HEK293 (cell line): ENCODE results near the gene SH2D1B.
A peak's percentile ranks its signal among the peaks of the same experiment; 100 is the strongest.

Source experiments
- BCL11B ChIP-seq: fragments of 450-650 bp; formaldehyde crosslinking; IDR thresholded peaks from 2 replicates; pipeline ENCODE4 v1.5.1; 2016; ENCODE audit warnings: low read depth, missing biosample characterization, missing genetic modification characterization
- CTCF ChIP-seq: fragments of 450-650 bp; formaldehyde crosslinking; IDR thresholded peaks from 2 replicates; pipeline ENCODE4 v1.5.1; 2016; ENCODE audit warnings: missing biosample characterization, missing genetic modification characterization
- GLIS1 ChIP-seq: fragments of 450-650 bp; formaldehyde crosslinking; IDR thresholded peaks from 2 replicates; pipeline ENCODE4 v1.5.1; 2016; ENCODE audit warnings: missing biosample characterization, missing genetic modification characterization
- GLIS2 ChIP-seq: fragments of 450-650 bp; formaldehyde crosslinking; IDR thresholded peaks from 2 replicates; pipeline ENCODE4 v1.5.1; 2016; ENCODE audit warnings: missing biosample characterization, missing genetic modification characterization
- HOXC10 ChIP-seq: sonication (generic); formaldehyde crosslinking; IDR thresholded peaks from 2 replicates; pipeline ENCODE4 v1.8.1; 2023; ENCODE audit warnings: mild to moderate bottlenecking, missing genetic modification reagents
- OVOL3 ChIP-seq: fragments of 450-650 bp; formaldehyde crosslinking; IDR thresholded peaks from 2 replicates; pipeline ENCODE4 v1.5.1; 2016; ENCODE audit warnings: missing biosample characterization, missing genetic modification characterization
- SP3 ChIP-seq: fragments of 450-650 bp; formaldehyde crosslinking; IDR thresholded peaks from 2 replicates; pipeline ENCODE4 v1.5.1; 2016; ENCODE audit warnings: missing biosample characterization, missing genetic modification characterization
- TCF7L2 ChIP-seq: IDR thresholded peaks from 2 replicates; pipeline ENCODE4 v1.6.1; 2011; ENCODE audit warnings: low read depth, mild to moderate bottlenecking, inconsistent platforms, low read length, moderate library complexity, borderline replicate concordance
- ZBTB49 ChIP-seq: fragments of 450-650 bp; formaldehyde crosslinking; IDR thresholded peaks from 2 replicates; pipeline ENCODE4 v1.5.1; 2016; ENCODE audit warnings: missing biosample characterization, missing genetic modification characterization, low read depth
- ZFP41 ChIP-seq: fragments of 450-650 bp; formaldehyde crosslinking; IDR thresholded peaks from 2 replicates; pipeline ENCODE4 v1.5.1; 2016; ENCODE audit warnings: missing biosample characterization, missing genetic modification characterization, borderline replicate concordance
- ZNF112 ChIP-seq: fragments of 450-650 bp; formaldehyde crosslinking; IDR thresholded peaks from 2 replicates; pipeline ENCODE4 v1.5.0; 2017; ENCODE audit warnings: missing biosample characterization, missing genetic modification characterization
- ZNF174 ChIP-seq: fragments of 450-650 bp; formaldehyde crosslinking; IDR thresholded peaks from 2 replicates; pipeline ENCODE4 v1.5.0; 2017; ENCODE audit warnings: missing biosample characterization, mild to moderate bottlenecking, missing genetic modification characterization
- ZNF175 ChIP-seq: fragments of 450-650 bp; formaldehyde crosslinking; IDR thresholded peaks from 2 replicates; pipeline ENCODE4 v1.5.1; 2016; ENCODE audit warnings: missing biosample characterization, missing genetic modification characterization
- ZNF202 ChIP-seq: fragments of 450-650 bp; formaldehyde crosslinking; IDR thresholded peaks from 2 replicates; pipeline ENCODE4 v1.5.1; 2016; ENCODE audit warnings: missing biosample characterization, missing genetic modification characterization, borderline replicate concordance
- ZNF223 ChIP-seq: fragments of 450-650 bp; formaldehyde crosslinking; IDR thresholded peaks from 2 replicates; pipeline ENCODE4 v1.5.1; 2016; ENCODE audit warnings: missing biosample characterization, missing genetic modification characterization
- ZNF24 ChIP-seq: fragments of 450-650 bp; formaldehyde crosslinking; IDR thresholded peaks from 2 replicates; pipeline ENCODE4 v1.5.1; 2016; ENCODE audit warnings: missing biosample characterization, missing genetic modification characterization
- ZNF394 ChIP-seq: fragments of 450-650 bp; formaldehyde crosslinking; IDR thresholded peaks from 2 replicates; pipeline ENCODE4 v1.5.1; 2016; ENCODE audit warnings: missing biosample characterization, missing genetic modification characterization, mild to moderate bottlenecking, moderate library complexity, borderline replicate concordance
- ZNF433 ChIP-seq: fragments of 450-650 bp; formaldehyde crosslinking; IDR thresholded peaks from 2 replicates; pipeline ENCODE4 v1.5.1; 2016; ENCODE audit warnings: missing biosample characterization, missing genetic modification characterization, low read depth
- ZNF473 ChIP-seq: fragments of 450-650 bp; formaldehyde crosslinking; IDR thresholded peaks from 2 replicates; pipeline ENCODE4 v1.5.1; 2017; ENCODE audit warnings: missing biosample characterization, missing genetic modification characterization
- ZNF513 ChIP-seq: fragments of 450-650 bp; IDR thresholded peaks from 2 replicates; pipeline ENCODE4 v1.5.1; 2018; ENCODE audit warnings: missing biosample characterization, missing genetic modification characterization
- ZNF548 ChIP-seq: fragments of 450-650 bp; formaldehyde crosslinking; IDR thresholded peaks from 2 replicates; pipeline ENCODE4 v1.5.1; 2016; ENCODE audit warnings: missing biosample characterization, missing genetic modification characterization
- ZNF600 ChIP-seq: fragments of 450-650 bp; formaldehyde crosslinking; IDR thresholded peaks from 2 replicates; pipeline ENCODE4 v1.5.1; 2016; ENCODE audit warnings: missing biosample characterization, missing genetic modification characterization
- ZNF792 ChIP-seq: fragments of 450-650 bp; formaldehyde crosslinking; IDR thresholded peaks from 2 replicates; pipeline ENCODE4 v1.5.1; 2016; ENCODE audit warnings: missing biosample characterization, missing genetic modification characterization
- ZNF830 ChIP-seq: fragments of 450-650 bp; IDR thresholded peaks from 2 replicates; pipeline ENCODE4 v1.5.0; 2018; ENCODE audit warnings: missing biosample characterization, missing genetic modification characterization, low read depth, mild to moderate bottlenecking, moderate library complexity
- ZSCAN5A ChIP-seq: fragments of 450-650 bp; formaldehyde crosslinking; IDR thresholded peaks from 2 replicates; pipeline ENCODE4 v1.5.1; 2016; ENCODE audit warnings: missing biosample characterization, missing genetic modification characterization
- TF ChIP-seq, protein P1 (sequence below): fragments of 450-650 bp; formaldehyde crosslinking; IDR thresholded peaks from 2 replicates; pipeline ENCODE4 v1.5.1; 2016; ENCODE audit warnings: missing biosample characterization, missing genetic modification characterization
- TF ChIP-seq, protein P2 (sequence below): fragments of 450-650 bp; formaldehyde crosslinking; IDR thresholded peaks from 2 replicates; pipeline ENCODE4 v1.5.1; 2016; ENCODE audit warnings: missing biosample characterization, missing genetic modification characterization, borderline replicate concordance
- TF ChIP-seq, protein P3 (sequence below): fragments of 450-650 bp; formaldehyde crosslinking; IDR thresholded peaks from 2 replicates; pipeline ENCODE4 v1.5.1; 2017; ENCODE audit warnings: missing biosample characterization, missing genetic modification characterization
- TF ChIP-seq, protein P4 (sequence below): fragments of 450-650 bp; formaldehyde crosslinking; IDR thresholded peaks from 2 replicates; pipeline ENCODE4 v1.5.1; 2016; ENCODE audit warnings: missing biosample characterization, missing genetic modification characterization

Gene SH2D1B

GRCh38 chr1:162349635-162350330 is 62.2 kb downstream of the SH2D1B start (continued):
- TF ChIP-seq HOXC10 (no peak), ZNF223 (no peak), ZNF24 (tag by site-specific recombination) (no peak), ZNF548 (tag by site-specific recombination) (no peak), GLIS2 (tag by site-specific recombination) (no peak), SP3 (tag by site-specific recombination) (no peak), ZNF394 (tag by site-specific recombination) (peak; percentile 35; the same call in 1 of the 2 replicates), ZNF792 (tag by site-specific recombination) (peak; percentile 20; the same call in 1 of the 2 replicates), ZFP41 (tag by site-specific recombination) (no peak), ZNF202 (tag by site-specific recombination) (no peak), GLIS1 (no peak), OVOL3 (tag by site-specific recombination) (no peak), ZNF513 (tag by site-specific recombination) (no peak), ZNF473 (tag by site-specific recombination) (no peak), ZSCAN5A (tag by site-specific recombination) (no peak), ZNF600 (tag by site-specific recombination) (no peak), ZNF174 (no peak), ZNF433 (tag by site-specific recombination) (no peak), ZNF175 (tag by site-specific recombination) (no peak), CTCF (no peak), ZBTB49 (tag by site-specific recombination) (no peak), ZNF830 (tag by site-specific recombination) (no peak), BCL11B (tag by site-specific recombination) (no peak), ZNF112 (tag by site-specific recombination) (no peak), TCF7L2 (peak; percentile 24; the same call in 1 of the 2 replicates)
- TF ChIP-seq, protein P1, sequence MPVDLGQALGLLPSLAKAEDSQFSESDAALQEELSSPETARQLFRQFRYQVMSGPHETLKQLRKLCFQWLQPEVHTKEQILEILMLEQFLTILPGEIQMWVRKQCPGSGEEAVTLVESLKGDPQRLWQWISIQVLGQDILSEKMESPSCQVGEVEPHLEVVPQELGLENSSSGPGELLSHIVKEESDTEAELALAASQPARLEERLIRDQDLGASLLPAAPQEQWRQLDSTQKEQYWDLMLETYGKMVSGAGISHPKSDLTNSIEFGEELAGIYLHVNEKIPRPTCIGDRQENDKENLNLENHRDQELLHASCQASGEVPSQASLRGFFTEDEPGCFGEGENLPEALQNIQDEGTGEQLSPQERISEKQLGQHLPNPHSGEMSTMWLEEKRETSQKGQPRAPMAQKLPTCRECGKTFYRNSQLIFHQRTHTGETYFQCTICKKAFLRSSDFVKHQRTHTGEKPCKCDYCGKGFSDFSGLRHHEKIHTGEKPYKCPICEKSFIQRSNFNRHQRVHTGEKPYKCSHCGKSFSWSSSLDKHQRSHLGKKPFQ (tag by site-specific recombination) = no peak
- TF ChIP-seq, protein P2, sequence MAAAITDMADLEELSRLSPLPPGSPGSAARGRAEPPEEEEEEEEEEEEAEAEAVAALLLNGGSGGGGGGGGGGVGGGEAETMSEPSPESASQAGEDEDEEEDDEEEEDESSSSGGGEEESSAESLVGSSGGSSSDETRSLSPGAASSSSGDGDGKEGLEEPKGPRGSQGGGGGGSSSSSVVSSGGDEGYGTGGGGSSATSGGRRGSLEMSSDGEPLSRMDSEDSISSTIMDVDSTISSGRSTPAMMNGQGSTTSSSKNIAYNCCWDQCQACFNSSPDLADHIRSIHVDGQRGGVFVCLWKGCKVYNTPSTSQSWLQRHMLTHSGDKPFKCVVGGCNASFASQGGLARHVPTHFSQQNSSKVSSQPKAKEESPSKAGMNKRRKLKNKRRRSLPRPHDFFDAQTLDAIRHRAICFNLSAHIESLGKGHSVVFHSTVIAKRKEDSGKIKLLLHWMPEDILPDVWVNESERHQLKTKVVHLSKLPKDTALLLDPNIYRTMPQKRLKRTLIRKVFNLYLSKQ (tag by site-specific recombination) = no peak
- TF ChIP-seq, protein P3, sequence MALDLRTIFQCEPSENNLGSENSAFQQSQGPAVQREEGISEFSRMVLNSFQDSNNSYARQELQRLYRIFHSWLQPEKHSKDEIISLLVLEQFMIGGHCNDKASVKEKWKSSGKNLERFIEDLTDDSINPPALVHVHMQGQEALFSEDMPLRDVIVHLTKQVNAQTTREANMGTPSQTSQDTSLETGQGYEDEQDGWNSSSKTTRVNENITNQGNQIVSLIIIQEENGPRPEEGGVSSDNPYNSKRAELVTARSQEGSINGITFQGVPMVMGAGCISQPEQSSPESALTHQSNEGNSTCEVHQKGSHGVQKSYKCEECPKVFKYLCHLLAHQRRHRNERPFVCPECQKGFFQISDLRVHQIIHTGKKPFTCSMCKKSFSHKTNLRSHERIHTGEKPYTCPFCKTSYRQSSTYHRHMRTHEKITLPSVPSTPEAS (tag by site-specific recombination) = no peak
- TF ChIP-seq, protein P4, sequence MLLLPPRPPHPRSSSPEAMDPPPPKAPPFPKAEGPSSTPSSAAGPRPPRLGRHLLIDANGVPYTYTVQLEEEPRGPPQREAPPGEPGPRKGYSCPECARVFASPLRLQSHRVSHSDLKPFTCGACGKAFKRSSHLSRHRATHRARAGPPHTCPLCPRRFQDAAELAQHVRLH (tag by site-specific recombination) = no peak
